ENCODE measurements around the gene MED16.
"Not testable (repeated sequence)": the region's sequence is repeated elsewhere in the genome, so short reads cannot be mapped to it uniquely, and the experiment has no call there.

GRCh38 chr19:853614-854220 lies 39.3 kb downstream of the MED16 start:
- not testable (repeated sequence) for TF ChIP-seq CTCF (IDR thresholded peaks at IDR 0.05; ENCODE audit: insufficient read depth, low read depth, low read length); EZH2 (IDR thresholded peaks at IDR 0.05; ENCODE audit: insufficient read depth, low read length)

Measured in astrocyte (in vitro differentiated cells and primary cell).